Left lung (tissue), 10 donors: ENCODE results near the gene RFLNA. TPM values are rescaled to one million over a fixed set of nuclear protein-coding genes. Genes with fewer than 3 reads are reported as not detected.

Experiments used
- ATAC-seq: fragments of 200-7000 bp; cut with Tn5 transposase; one replicate; pipeline ENCODE4 v1.9.1; 2020; ENCODE audit warnings: moderate library complexity
- DNase-seq, 4 donors: peaks; one replicate each; pipeline ENCODE4 v3.0.0-alpha.2; 2013 to 2020
- H3K27ac ChIP-seq, 2 donors: fragments of 200-600 bp; sonication (generic) in 1 of 2; one replicate each; pipeline versions ENCODE4 v1.5.0 to v1.8.0; 2020 to 2021
- H3K27me3 ChIP-seq, 2 donors: fragments of 200-600 bp; sonication (generic) in 1 of 2; one replicate each; pipeline versions ENCODE4 v1.5.0 to v1.8.0; 2020 to 2021
- H3K36me3 ChIP-seq, 2 donors: fragments of 200-600 bp; sonication (generic) in 1 of 2; one replicate each; pipeline versions ENCODE4 v1.5.0 to v1.8.0; 2020 to 2021
- H3K4me1 ChIP-seq, 2 donors: fragments of 200-600 bp; one replicate each; pipeline ENCODE4 v1.8.0; 2021
- H3K4me3 ChIP-seq, 2 donors: fragments of 200-600 bp; sonication (generic) in 1 of 2; one replicate each; pipeline versions ENCODE4 v1.5.0 to v1.8.0; 2020 to 2021; ENCODE audit warnings: mild to moderate bottlenecking in 1 of 2
- H3K9me3 ChIP-seq, 2 donors: fragments of 200-600 bp; sonication (generic) in 1 of 2; one replicate each; pipeline versions ENCODE4 v1.5.0 to v1.8.0; 2020 to 2021
- CTCF ChIP-seq, 2 donors: fragments of 200-600 bp; sonication (generic) in 1 of 2; IDR thresholded peaks; one replicate each; pipeline versions ENCODE4 v1.5.0 to v1.8.0; 2021; ENCODE audit warnings: antibody characterized with exemption in 2 of 2
- intact Hi-C, 2 donors: fragments of 100-400 bp; cut with DNase I; formaldehyde crosslinking; loops; one replicate each; pipeline versions ENCODE4 v1.11.2 to v1.14.2; 2022
- polyA plus RNA-seq, 6 donors: library from polyadenylated mRNA; unstranded; fragments of 120-200 nt; gene quantifications; one replicate each; pipeline ENCODE4 v1.2.1, GENCODE V29; 2013; ENCODE audit not compliant: insufficient read length in 6 of 6
- total RNA-seq, 2 donors: library from RNA; stranded (reverse); fragmentation: NEBNext Ultra II Directional; extraction: Animal tissue kit (Norgen Biotek cat#: 25700); gene quantifications; one replicate each; pipeline ENCODE4 v1.2.1, GENCODE V29; 2021
- donor health status: DM: no; HTN: yes; CAD: no.
- donor health status: DM: no; HTN: no; CAD: no.

Gene RFLNA
- total and polyA plus RNA-seq, 8 donors: 1.4 to 4.7 (median 3.0) TPM

- no peak for TF ChIP-seq CTCF (IDR thresholded peaks at IDR 0.05)
- Histone ChIP-seq H3K9me3 (peaks cover 0 to 3% of the 10 kb centered on the region in 2 donors), H3K27ac (no peak overlapping the region), H3K36me3 (peaks cover 0 to 2% of the 10 kb centered on the region in 2 donors), H3K27me3 (peaks cover 0 to 5% of the 10 kb centered on the region in 2 donors), H3K4me1 (no peaks in the 10 kb centered on the region), H3K4me3 (no peak overlapping the region)
- ATAC-seq (no peak), DNase-seq (no peak)
- intact Hi-C loops: loop anchor here in 1 of 2 donors (5.0 kb wide), 1 partner anchor 276 kb away; no protein-coding TSS in a partner anchor
These were observed 23.6 kb downstream of the RFLNA start for GRCh38 chr12:124318278-124319020.

GRCh38 chr12:124319368-124320050 lies 24.6 kb downstream of the RFLNA start:
- no peak overlapping the region for H3K27ac ChIP-seq
- H3K4me3 ChIP-seq: no peak overlapping the region
- peaks cover 0 to 12% of the 10 kb centered on the region in 2 donors for H3K36me3 ChIP-seq
- no peak for TF ChIP-seq CTCF (IDR thresholded peaks at IDR 0.05)
- H3K9me3 ChIP-seq: peaks cover 0 to 13% of the 10 kb centered on the region in 2 donors
- peaks cover 0 to 5% of the 10 kb centered on the region in 2 donors for H3K27me3 ChIP-seq
- ATAC-seq: no peak
- no peaks in the 10 kb centered on the region for H3K4me1 ChIP-seq
- no peak for DNase-seq
- intact Hi-C loops: loop anchor here in 1 of 2 donors (5.0 kb wide), 2 partner anchors 267 to 277 kb away; no protein-coding TSS in a partner anchor

- peak; percentile 42 to 92 (median 65) for DNase-seq
- no peaks in the 10 kb centered on the region for H3K4me1 ChIP-seq
- ATAC-seq: peak; percentile 93
- no peak overlapping the region for H3K4me3 ChIP-seq
- H3K27ac ChIP-seq: no peak overlapping the region
- peaks cover 0 to 23% of the 10 kb centered on the region in 2 donors for H3K9me3 ChIP-seq
- TF ChIP-seq CTCF (IDR thresholded peaks at IDR 0.05): peak; percentile 88 to 94
- H3K36me3 ChIP-seq: peaks cover 0 to 28% of the 10 kb centered on the region in 2 donors
- no peaks in the 10 kb centered on the region for H3K27me3 ChIP-seq
- intact Hi-C loops: loop anchor here in 1 of 2 donors (5.0 kb wide), 1 partner anchor 269 kb away; no protein-coding TSS in a partner anchor
These were observed 26.2 kb downstream of the RFLNA start for GRCh38 chr12:124321040-124321481.

GRCh38 chr12:124321556-124322270 lies 26.8 kb downstream of the RFLNA start:
- H3K4me3 ChIP-seq: no peak overlapping the region
- ATAC-seq (peak; percentile 7), DNase-seq (peak in 1 of 4 donors; percentile 39)
- H3K4me1 ChIP-seq: no peaks in the 10 kb centered on the region
- peaks cover 0 to 23% of the 10 kb centered on the region in 2 donors for H3K9me3 ChIP-seq
- TF ChIP-seq CTCF (IDR thresholded peaks at IDR 0.05): no peak
- intact Hi-C loops: loop anchor here in 1 of 2 donors (5.0 kb wide), 1 partner anchor 269 kb away; no protein-coding TSS in a partner anchor
- no peaks in the 10 kb centered on the region for H3K27me3 ChIP-seq
- no peak overlapping the region for H3K27ac ChIP-seq
- peaks cover 0 to 34% of the 10 kb centered on the region in 2 donors for H3K36me3 ChIP-seq
